ENCODE measurements around the gene TARS1. TPM values are rescaled to one million over a fixed set of nuclear protein-coding genes. Genes with fewer than 3 reads are reported as not detected.

Gene TARS1
- total and polyA plus RNA-seq, 12 donors, result 45.3 to 388 (median 106) TPM

GRCh38 chr5:33410221-33410620 is 30.5 kb upstream of the TARS1 start:
- TF ChIP-seq CTCF (IDR thresholded peaks at IDR 0.05), result no peak
- TF ChIP-seq POLR2A (IDR thresholded peaks at IDR 0.05), result no peak
- no peaks in the 10 kb centered on the region for H3K27me3 ChIP-seq
- H3K27ac ChIP-seq, result no peak overlapping the region
- intact Hi-C loops (cut with DNase I), result no loop called here
- no peaks in the 10 kb centered on the region for H3K9me3 ChIP-seq (replicated peaks in 1 of 3)
- no peak for DNase-seq
- no peak overlapping the region for H3K4me3 ChIP-seq
- 48 to 66% (median 56%) methylated on average over 1 of the region's 1 CpG for WGBS, 4 donors
- no peaks in the 10 kb centered on the region for H3K36me3 ChIP-seq (replicated peaks in 1 of 2)
- no peaks in the 10 kb centered on the region for H3K4me1 ChIP-seq (replicated peaks in 1 of 2)

- Histone ChIP-seq H3K4me3 (no peak overlapping the region), H3K4me1 (replicated peaks in 1 of 2) (no peaks in the 10 kb centered on the region), H3K36me3 (replicated peaks in 1 of 2) (no peaks in the 10 kb centered on the region), H3K9me3 (replicated peaks in 1 of 3) (peaks cover 0 to 9% (median 0%) of the 10 kb centered on the region in 3 donors), H3K27ac (no peak overlapping the region), H3K27me3 (no peaks in the 10 kb centered on the region)
- intact Hi-C loops (cut with DNase I), result no loop called here
- WGBS, 4 donors, result 87 to 90% (median 88%) methylated on average over 1 of the region's 1 CpG
- no peak for TF ChIP-seq POLR2A (IDR thresholded peaks at IDR 0.05)
- no peak for TF ChIP-seq CTCF (IDR thresholded peaks at IDR 0.05)
- no peak for DNase-seq
Observed at GRCh38 chr5:33411498-33411897, 29.3 kb upstream of the TARS1 start.

GRCh38 chr5:33415811-33416354 is 24.9 kb upstream of the TARS1 start:
- Histone ChIP-seq H3K27me3 (no peaks in the 10 kb centered on the region), H3K9me3 (replicated peaks in 1 of 3) (peaks cover 0 to 10% (median 0%) of the 10 kb centered on the region in 3 donors), H3K36me3 (replicated peaks in 1 of 2) (no peaks in the 10 kb centered on the region), H3K4me1 (replicated peaks in 1 of 2) (no peaks in the 10 kb centered on the region), H3K4me3 (no peak overlapping the region), H3K27ac (no peak overlapping the region)
- DNase-seq, result no peak
- intact Hi-C loops (cut with DNase I), result no loop called here
- TF ChIP-seq CTCF (IDR thresholded peaks at IDR 0.05) (no peak), POLR2A (IDR thresholded peaks at IDR 0.05) (no peak)
- WGBS, 4 donors, result 78 to 85% (median 82%) methylated on average over 4 of the region's 4 CpGs

GRCh38 chr5:33417632-33418031 is 23.1 kb upstream of the TARS1 start:
- Histone ChIP-seq H3K4me1 (replicated peaks in 1 of 2) (no peaks in the 10 kb centered on the region), H3K36me3 (replicated peaks in 1 of 2) (no peaks in the 10 kb centered on the region), H3K27ac (no peak overlapping the region), H3K9me3 (replicated peaks in 1 of 3) (peaks cover 0 to 10% (median 0%) of the 10 kb centered on the region in 3 donors), H3K27me3 (no peaks in the 10 kb centered on the region), H3K4me3 (no peak overlapping the region)
- TF ChIP-seq CTCF (IDR thresholded peaks at IDR 0.05), result no peak
- TF ChIP-seq POLR2A (IDR thresholded peaks at IDR 0.05), result no peak
- intact Hi-C loops (cut with DNase I), result no loop called here
- DNase-seq, result no peak

Measured in adrenal gland (tissue), 12 donors.